ENCODE measurements around the gene ICE2.

The ICE2 gene

DNA sequence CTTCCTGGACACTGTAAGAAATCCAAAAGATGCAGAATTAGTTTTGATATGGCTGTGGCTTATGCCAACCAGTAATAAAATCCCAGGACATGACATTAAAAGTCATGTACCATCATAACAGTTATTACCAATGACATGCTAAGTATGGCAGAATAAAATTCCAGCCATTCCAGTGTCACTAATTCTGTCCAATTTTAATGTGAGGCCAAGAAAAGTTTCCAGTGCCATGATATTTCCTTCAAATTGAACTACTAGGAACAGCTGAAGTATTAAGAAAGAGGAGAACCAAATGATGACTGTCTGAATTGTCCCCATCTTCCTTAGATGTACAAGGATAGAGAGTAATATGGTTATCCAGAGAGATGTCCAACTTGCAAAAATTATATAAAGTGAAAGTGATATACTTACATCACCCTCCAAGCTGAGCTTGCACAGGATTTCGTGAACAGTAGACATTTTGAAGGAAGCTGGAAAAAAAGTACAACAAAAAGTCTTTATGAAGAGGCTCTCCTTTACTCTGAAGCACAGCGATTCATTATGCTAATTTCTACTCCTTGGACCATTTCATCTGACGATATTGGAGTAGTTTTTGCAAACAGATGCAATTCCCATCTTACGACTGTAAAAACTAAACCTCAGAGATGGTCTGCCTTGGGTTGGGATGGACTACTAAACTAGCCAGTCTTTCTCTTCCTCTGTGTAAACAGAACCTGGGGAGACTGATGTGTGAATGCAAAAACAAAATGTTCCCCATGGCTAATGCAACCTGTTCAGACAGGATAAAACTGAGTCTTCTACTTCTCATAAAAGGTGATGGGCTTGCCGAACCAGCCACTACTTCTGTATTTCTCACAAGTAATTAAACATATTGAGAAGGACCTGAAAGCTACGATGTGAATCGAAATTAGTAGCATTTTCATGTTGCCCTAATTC is 93.1 kb downstream of the ICE2 start:
- DNase-seq, result no peak

DNA sequence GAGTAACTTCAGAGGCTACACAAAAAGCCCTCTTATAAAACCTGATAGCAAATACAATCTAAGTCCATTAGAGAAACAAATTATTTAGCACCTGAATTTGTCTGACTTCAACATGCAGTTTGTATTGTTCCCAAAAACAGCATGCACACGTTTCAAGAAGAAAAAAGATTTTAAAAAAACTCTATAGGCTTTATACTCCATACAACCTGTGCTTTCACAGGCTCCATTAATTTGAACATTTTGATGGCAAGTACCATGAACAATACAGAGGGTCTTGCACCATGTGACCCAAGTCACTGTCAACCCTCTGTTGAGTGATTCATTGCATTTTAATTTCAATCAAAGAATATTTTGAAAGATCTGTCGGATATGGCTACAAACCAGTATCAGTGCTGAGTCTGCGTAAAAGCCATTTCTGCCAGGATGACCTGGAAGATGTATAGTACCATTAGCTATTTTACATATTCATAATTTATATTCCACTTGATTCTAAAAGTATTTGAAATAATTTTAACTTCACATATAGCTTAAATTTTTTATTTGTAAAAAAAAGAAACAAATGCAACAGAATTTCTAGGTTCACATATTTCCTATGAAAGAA is 94.3 kb downstream of the ICE2 start:
- no peak for DNase-seq

DNA sequence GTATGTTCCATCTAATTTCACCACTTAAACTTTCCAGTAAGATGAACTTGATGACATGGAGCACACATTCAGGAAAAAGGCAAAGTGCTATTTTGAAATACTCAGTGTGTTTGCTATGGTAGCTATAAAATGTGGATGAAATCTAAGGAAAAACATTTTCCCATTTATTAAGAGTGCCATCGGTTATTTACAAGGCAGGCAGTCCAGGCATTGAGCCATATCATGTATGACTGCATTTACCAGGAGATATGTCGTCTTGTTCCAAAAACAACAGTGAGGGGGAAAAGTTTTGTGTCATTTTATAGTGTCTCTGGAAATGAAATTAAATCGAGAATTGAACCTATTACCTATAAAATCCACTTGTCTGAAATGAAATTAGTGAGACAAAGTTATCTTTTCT is 94.9 kb downstream of the ICE2 start:
- DNase-seq, result no peak

DNA sequence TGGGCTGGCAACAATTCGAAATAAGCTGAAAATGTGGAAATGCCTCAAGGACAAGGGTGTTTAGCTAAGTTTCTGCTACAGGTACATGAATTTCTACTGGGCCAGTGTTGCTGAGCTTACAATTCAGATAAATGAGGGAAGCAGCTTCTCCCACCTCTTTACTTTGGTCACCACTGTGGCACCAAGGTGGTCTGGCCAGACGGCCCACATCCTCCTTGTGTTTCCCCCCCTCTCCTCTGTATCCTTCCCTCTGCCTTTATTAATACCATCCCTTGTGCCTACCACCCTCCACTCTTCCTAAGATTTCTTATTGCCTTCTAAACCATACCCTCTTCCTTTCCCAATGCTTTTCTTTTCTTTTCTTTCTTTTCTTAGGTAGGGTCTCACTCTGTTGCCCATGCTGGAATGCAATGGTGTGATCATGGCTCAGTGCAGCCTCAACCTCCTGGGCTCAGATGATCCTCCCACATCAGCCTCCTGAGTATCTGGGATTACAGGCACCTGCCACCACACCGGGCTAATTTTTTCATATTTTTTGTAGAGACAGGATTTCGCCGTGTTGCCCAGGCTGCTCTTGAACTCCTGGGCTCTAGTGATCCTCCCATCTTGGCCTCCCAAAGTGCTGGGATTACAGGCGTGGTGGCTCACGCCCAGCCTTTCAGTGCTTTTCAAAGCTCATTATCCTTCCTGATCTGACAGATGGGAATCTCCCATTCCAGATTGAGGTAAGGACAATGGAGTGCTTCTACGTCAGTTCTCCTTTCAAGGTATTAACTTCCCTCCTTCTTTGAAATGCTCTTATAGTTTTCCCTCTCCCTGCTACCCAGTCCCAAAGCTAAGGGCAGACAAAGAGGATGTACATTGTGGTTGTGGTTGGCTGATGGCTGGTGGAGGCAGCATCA is 95.9 kb downstream of the ICE2 start:
- no peak for DNase-seq

DNA sequence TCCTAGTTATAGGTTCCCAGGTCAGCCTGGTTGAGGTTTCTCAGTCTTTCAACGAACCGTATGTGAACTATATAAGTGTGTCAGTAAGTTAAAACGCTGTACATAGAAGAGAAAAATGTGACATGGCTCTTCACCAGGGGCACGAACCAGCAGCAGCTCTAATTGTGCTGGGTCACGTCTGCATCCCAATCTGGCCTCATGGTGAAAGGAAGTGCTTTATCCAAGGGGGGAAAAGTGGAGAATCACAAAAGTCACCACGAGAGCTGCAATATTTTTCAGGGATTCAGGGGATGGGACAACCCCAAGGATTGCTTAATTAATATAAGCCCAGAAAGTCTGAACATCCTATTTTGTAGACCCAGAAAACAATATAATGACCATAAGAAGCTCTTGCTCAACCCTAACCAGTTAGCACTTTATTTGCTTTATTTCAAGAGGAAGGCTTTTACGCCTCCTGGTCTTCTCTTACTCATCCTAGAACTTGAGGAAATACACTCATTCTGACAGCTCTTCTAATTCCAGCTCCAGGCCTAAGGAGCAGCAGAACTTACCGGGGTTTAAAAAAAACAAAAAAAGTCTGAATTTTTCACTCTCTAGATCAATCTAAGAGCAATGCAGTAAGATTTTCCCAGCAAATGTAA is 97.7 kb downstream of the ICE2 start:
- no peak for DNase-seq

DNA sequence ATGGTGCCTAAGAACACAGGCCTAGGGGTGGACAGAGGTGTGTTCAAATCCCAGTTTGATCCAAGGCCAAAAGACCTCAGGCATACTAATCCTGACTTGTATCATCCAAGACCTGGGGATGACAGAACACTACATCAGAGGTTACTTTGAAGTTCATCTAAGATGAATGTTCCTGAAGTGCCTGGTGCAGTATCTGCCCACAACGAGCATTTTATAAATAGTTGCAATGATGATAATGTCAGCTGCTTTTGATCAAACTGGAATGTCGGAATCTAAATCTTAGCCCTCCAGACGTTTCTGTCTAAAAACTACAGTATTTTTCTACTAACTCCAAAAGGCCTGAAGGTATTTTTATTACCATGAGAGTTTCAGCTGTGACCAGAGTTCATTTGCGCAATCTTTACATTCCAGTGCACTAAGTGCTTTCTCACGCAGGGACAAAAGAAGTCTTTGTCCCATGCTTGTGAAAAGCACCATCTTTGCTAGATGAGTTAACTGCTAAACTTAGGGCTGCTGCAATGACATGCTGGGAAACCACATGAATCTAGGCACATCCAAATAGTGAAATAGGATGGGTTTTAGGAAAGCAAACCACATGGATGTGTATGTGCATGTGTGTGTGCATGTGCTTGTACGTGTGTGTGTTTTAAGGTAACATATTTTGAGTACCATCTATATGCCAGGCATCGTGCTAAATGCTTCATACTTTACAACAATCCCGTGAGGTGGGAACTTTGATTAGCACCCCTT is 99.2 kb downstream of the ICE2 start:
- no peak for DNase-seq

DNA sequence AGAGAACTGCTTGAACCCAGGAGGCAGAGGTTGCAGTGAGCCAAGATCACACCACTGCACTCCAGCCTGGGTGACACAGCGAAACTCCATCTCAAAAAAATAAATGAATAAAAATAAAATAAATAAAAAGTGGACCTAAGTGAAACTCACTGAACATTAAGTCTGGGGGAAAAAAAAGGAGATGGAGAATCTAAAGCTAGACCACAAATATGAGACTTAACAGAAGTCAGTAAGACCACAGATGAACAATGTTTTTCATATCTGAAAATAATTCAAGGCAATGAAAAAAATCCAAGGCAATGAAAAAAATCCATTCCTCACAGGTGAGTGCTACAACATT is 99.8 kb downstream of the ICE2 start:
- DNase-seq, result no peak

DNA sequence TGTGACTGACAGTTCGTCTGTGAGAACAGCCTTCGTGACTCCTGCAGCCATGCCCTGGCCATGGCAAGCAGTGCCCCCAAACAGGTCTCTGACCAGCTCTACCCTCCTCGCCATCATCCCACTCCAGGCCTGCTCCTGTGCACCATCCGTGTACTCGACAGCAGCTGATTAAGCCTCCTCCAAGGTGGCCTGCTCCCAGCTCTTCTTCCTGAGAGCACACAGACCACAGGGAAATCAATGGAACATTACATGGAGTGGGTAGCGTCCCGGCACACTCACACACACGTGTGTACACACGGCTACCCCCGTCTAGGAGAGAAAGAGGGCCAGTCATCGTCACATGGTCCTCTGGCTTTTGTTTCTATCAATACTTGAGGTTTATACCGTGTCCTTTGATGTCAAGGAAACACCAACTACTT is 102.3 kb downstream of the ICE2 start:
- no peak for DNase-seq

DNA sequence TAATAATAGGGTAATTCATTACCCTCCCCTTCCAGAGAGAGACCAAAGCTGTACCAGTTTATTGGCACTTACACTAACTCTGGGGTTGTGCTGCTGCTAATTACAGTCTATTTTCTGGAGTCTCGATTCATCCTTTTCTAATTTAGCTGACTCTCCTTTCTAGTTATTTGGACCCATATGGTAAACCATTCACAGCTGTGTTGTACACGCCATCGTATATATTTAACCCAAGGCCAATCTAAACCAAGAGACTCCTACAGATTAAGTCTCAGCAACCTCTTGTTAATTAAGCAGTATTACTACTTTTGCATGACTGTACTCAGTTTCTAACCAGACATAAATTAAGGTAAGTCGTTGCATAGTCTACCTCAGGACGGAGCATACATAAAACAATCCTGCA is 103.6 kb downstream of the ICE2 start:
- peak; percentile 73 for DNase-seq

DNA sequence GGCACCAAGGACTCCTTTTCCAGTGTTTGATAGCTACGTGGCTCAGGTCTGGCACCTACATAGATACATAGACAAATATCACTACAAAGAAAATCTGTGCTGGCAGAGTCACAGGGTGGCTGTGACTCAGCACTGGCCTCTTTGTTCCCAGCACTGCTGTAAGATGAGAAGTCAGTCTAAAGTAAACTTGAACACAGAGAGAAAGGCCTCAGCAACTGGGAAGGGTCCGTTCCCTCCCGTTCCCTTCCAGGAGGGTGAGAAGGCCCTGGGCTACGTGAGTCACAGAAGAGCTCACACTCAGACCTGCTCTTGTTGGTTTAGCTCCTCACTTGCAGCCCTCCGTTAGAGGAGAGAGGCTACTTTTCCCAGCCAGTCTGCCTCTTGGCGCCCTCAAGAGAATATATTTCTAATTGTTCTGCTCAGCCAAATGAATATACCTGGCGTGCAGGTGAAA is 104.3 kb downstream of the ICE2 start:
- peak; percentile 92 for DNase-seq

DNA sequence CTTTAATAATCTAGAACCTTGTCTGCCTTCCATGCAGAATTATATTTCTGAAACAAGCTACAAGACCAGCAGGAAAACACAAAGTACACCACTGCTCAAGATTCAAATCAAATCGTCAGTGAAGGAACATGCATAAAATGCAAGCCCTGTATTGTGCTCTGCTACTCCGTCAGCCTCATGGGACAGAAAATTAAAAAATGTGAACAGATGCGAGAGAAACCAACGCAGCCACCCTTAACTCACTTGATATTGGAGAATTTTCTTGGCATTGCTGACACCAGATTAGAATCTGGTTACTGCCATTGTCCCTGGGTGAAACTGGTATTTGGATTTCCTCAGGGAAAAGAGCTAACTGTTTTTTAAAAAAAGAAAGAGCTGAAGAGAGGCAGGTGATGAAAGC is 104.7 kb downstream of the ICE2 start:
- DNase-seq, result no peak

DNA sequence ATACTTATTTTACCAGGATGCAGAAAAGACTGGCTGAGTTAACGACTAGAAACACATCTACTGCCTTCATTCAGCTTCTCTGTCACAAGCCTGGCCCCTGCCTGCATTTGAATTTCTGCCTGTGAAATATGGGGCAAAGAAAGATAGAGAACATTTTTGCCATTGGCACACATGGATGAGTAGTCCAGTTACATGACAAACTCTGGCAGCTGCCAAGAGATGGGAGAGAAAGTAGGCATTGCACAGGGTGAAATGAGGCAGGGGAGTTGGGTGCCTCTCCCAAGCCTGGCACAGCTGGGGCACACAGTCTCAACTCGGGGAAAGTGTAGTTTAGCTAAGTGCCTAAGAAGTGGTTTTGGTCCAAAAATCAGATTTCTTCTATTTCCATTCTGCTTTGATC is 105.2 kb downstream of the ICE2 start:
- DNase-seq, result no peak

DNA sequence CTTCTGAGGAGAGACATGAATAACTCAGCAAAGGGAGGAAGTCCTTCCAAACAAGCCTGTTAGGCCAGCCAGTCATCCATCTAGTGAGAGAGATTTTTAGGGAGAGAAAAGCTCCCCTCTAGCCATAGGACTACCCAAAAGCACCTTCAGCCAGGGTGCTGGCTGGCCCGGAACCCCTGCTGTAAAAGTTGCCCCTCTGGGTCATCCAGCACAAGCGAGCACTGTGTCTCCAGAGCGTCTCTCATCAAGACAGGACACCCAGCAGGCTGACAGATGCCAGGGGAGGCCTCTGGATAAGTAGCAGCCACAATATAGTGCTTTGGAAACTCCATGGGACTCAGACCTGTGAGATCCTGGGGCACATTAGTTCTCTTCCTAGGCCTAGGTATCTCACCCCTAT is 105.6 kb downstream of the ICE2 start:
- DNase-seq, result no peak

DNA sequence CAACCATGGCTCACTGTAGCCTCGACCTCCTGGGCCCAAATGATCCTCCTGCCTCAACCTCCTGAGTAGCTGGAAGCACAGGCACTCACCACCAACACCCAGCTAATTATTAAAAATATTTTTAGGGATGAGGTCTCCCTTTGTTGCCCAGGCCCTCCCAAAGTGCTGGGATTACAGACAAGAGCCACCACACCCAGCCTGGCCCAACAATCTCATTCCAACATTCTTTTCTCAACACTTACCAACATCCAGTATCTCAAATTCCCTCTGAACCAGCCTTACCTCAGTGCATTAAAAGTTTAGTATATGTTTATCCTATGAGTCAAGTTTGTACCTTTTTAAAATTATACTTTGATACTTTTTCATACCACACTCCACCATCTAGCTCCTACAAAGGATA is 106.2 kb downstream of the ICE2 start:
- DNase-seq, result no peak

DNA sequence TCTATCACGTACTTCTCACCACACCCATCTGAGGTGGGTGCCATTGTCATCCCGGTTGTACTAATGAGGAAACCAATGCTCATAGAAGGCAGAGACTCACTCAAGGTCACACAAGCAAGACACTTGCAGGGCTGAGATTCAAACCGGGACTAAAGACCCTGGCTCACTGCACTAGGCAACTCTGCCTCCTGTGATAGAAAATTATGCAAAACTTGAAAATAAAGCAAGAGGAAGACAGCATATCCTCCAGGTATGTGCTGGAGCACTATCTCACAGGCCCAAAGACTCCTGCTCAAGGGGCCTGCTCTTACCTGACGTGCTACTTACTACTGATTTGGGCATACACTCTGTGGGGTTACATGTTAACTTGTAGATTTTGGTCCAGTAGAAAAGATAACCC is 106.7 kb downstream of the ICE2 start:
- DNase-seq, result no peak

DNA sequence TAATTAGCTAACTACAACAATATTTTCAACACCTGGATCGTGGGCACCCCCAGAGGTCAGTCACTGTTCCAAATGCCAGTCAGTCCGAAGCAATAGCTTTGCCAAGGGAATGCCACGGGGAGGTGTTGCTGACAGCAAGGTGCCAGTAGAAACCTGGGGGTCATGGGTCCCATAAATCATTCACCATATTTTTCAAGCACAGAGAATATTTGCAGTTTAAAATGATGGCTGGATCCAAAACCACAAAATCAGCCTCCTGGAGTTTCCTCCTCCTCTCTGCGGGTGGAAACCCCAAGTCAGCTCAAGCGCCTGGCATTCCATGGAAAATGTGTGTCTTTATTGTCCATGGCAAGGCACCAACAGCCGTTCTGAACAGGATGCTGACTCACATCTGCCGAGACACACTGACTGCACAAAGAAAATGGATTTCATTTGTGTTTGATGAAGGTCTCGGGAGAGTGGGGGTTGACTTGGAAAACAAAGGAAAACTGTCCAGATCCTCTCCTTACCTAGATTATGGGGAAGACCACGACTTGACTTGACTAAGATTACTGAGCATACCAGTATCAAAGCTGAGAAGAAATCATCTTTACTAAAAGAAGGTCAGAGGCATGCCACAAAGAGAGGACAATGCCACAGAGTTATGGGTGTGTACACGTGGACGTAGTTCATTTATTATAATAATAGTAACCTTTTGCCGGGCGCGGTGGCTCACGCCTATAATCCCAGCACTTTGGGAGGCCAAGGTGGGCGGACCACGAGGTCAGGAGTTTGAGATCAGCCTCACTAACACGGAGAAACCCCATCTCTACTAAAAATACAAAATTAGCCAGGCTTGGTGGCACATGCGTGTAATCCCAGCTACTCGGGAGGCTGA is 107.5 kb downstream of the ICE2 start:
- DNase-seq, result peak; percentile 69

DNA sequence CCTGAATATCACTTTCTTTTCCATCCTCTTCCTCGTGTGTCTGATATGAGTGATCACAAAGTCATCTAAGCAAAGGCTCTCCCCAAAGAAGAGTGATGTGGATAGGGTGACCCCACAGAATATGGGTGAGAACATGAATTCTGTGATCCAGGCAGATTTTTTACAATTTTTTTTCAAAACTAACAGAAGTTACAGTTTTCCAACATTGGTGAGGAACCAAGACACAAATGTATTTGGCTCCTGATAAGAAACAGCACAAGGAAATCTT is 108.1 kb downstream of the ICE2 start:
- no peak for DNase-seq

DNA sequence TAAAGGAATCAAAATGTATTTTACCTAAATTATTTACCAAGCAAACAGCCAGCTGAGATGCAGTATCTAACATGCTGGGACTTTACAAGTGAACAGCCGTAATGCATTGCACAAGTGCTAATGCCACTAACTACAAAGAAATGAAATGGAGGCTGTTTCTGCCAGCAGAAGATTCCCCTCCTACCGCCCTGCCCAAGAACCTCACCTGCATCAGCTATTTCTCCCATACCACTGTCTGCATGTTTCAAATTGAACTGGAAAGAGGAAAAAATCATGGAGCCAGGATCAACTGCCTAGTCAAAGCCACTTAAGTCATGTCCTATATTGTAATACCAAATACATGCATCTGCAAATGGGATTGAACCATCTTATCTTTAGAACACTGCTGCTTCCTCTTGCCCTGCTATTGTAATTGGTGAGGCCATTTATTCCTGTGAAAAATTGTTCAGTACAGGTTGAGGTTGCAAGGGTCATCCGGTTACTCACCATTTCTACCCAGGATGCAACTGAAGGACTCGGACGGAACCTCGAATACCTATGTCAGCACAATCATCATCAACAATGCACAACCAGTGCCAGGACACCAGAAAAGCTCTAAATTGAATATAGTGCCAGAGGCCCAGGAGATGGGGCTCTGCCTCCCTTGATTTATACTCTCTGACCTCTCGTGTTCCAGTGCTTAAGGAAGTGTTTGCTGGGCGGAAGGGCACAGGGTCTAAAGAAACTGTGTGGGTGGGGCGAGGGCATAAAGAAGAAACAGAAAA is 108.7 kb downstream of the ICE2 start:
- no peak for DNase-seq

DNA sequence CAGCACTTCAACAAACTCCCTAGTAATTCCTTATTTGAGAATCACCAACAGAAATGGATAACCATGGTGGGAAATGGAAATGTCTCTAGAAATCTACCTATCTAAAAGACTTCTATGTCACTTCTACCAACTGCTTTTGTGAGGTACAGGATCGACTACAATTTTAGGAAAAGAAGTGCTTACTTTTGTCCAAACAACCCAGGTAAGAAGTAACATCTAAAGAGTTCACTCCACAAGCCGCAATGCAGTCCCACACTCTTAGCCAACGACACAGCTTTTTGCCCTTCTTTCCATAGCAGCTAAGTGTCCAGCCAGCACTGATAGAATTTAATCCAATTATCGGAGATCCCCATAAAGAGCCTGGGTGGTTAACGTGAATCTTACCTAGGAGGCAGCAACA is 109.2 kb downstream of the ICE2 start:
- DNase-seq, result no peak
